WERI-Rb-1 (cell line): ENCODE data around the gene AIM2.
A peak's percentile ranks its signal among the peaks of the same experiment; 100 is the strongest.

ENCODE experiments used
- DNase-seq: peaks from one replicate; pipeline ENCODE4 v3.0.0-alpha.2; 2020
- H3K27ac ChIP-seq: fragments of 250-450 bp; sonication (Bioruptor Pico); 2 replicates; pipeline ENCODE4 v1.5.1; 2020; ENCODE audit warnings: mild to moderate bottlenecking, moderate library complexity
- H3K27me3 ChIP-seq: fragments of 250-450 bp; sonication (Bioruptor Pico); 2 replicates; pipeline ENCODE4 v1.5.1; 2021; ENCODE audit warnings: mild to moderate bottlenecking, low read depth, moderate library complexity; ENCODE audit not compliant: insufficient read depth, severe bottlenecking
- H3K36me3 ChIP-seq: fragments of 250-450 bp; sonication (Bioruptor Pico); 2 replicates; pipeline ENCODE4 v1.5.1; 2020; ENCODE audit warnings: mild to moderate bottlenecking, moderate library complexity
- H3K4me3 ChIP-seq: 2 replicates; pipeline ENCODE4 v1.5.1; 2011; ENCODE audit warnings: low read depth, mild to moderate bottlenecking, control low read depth, low read length
- H3K9me3 ChIP-seq: fragments of 250-450 bp; sonication (Bioruptor Pico); 2 replicates; pipeline ENCODE4 v1.5.1; 2021; ENCODE audit warnings: mild to moderate bottlenecking, moderate library complexity; ENCODE audit not compliant: severe bottlenecking
- TF ChIP-seq, protein P1 (sequence below): IDR thresholded peaks from 2 replicates; pipeline ENCODE4 v1.5.1; 2011; ENCODE audit warnings: low read depth, mild to moderate bottlenecking, control low read depth, inconsistent platforms, low read length

The AIM2 gene

DNA sequence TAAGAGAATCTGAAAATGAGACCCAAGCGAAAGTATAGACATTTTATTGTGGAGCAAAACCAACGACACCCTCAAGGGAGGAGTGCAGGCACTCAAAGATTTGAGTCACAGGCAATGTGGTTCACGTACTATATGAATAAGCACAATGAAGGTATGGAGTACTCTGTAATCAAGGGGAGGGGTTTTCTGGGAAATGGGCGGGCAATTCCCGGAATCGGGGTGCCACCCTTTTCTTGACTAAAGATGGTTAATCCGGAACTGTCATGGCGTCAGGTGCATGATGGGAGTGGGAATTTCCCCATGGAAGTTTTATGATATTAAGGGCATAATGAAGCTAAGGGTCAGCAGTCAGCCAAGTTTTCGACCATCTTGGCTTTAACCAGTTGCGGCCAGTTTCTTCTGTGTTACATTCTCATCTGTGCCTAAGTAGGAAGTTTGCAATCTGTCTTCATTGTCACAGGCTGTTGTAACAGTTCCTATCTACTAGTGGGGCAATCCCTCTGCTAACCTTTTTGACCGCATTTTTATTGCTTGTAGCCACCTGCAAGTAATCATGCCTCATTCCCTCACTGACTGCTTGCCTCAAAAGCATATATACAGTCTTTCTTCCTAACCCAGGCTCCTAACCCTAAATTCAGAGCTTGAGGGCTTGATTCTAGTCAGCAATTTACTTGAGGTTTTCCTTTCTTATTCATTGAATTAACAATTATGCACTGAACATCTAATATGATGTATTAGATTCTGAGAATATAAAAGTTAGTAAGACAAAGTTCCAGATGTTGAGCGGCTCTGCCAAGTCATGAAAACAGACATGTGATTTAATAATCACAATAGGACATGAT, 775 bp upstream of the AIM2 start:
- peaks cover 86% of the 10 kb centered on the region for H3K27me3 ChIP-seq
- TF ChIP-seq, protein P1, sequence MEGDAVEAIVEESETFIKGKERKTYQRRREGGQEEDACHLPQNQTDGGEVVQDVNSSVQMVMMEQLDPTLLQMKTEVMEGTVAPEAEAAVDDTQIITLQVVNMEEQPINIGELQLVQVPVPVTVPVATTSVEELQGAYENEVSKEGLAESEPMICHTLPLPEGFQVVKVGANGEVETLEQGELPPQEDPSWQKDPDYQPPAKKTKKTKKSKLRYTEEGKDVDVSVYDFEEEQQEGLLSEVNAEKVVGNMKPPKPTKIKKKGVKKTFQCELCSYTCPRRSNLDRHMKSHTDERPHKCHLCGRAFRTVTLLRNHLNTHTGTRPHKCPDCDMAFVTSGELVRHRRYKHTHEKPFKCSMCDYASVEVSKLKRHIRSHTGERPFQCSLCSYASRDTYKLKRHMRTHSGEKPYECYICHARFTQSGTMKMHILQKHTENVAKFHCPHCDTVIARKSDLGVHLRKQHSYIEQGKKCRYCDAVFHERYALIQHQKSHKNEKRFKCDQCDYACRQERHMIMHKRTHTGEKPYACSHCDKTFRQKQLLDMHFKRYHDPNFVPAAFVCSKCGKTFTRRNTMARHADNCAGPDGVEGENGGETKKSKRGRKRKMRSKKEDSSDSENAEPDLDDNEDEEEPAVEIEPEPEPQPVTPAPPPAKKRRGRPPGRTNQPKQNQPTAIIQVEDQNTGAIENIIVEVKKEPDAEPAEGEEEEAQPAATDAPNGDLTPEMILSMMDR = no peak
- no peaks in the 10 kb centered on the region for H3K9me3 ChIP-seq
- H3K27ac ChIP-seq = no peak overlapping the region
- H3K4me3 ChIP-seq = no peak overlapping the region
- no peak for DNase-seq
- no peaks in the 10 kb centered on the region for H3K36me3 ChIP-seq

DNA sequence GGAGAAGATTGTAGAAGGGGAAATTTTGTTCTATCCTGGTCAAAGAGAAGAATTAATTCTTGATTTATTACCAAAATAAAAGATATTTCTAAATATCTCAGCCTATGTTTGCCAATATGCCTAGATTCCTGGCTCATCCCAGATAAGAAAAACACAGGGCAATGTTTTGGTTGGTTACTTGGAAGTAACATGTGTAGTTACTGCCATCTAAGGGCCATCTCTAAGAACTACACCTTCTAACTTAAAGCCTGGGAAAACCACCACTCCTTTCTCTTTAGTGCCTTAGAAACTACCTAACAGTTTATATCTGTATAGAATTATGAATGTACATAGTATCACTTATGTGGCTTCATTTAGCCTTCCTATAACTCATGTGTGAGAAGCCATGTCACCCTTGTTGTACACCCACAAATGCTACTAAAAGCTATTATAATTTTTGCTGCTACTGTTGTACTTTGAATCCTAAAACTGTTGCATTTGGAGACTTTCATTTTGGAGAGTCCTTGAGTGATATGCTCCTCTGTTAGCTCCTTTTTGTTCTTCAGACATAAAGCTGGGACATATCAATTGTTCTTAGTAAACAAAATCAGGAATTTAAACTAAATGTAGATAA, 4.5 kb downstream of the AIM2 start:
- no peak for DNase-seq
- no peaks in the 10 kb centered on the region for H3K36me3 ChIP-seq
- TF ChIP-seq, protein P1 = peak; percentile 62
- H3K27ac ChIP-seq = no peak overlapping the region
- no peak overlapping the region for H3K4me3 ChIP-seq
- H3K27me3 ChIP-seq = peaks cover 81% of the 10 kb centered on the region
- no peaks in the 10 kb centered on the region for H3K9me3 ChIP-seq

DNA sequence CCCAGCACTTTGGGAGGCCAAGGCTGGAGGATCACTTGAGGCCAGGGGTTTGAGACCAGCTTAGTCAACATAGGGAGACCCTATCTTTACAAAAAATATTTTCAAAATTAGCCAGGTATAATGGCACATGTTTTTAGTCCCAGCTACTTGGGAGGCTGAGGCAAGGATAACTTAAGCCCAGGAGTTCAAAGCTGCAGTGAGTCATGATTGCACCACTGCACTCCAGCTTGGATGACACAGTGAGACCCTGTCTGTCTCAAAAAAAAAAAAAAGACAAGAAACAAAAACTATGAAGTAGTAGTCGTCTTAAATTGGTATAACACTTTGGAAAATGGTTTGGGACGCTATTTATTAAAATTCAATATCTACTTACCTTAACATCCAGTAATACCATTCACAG, 7.7 kb downstream of the AIM2 start:
- H3K36me3 ChIP-seq = no peaks in the 10 kb centered on the region
- H3K27me3 ChIP-seq = peaks cover 95% of the 10 kb centered on the region
- H3K27ac ChIP-seq = no peak overlapping the region
- TF ChIP-seq, protein P1 = no peak
- H3K4me3 ChIP-seq = no peak overlapping the region
- H3K9me3 ChIP-seq = peaks cover 4% of the 10 kb centered on the region
- no peak for DNase-seq

DNA sequence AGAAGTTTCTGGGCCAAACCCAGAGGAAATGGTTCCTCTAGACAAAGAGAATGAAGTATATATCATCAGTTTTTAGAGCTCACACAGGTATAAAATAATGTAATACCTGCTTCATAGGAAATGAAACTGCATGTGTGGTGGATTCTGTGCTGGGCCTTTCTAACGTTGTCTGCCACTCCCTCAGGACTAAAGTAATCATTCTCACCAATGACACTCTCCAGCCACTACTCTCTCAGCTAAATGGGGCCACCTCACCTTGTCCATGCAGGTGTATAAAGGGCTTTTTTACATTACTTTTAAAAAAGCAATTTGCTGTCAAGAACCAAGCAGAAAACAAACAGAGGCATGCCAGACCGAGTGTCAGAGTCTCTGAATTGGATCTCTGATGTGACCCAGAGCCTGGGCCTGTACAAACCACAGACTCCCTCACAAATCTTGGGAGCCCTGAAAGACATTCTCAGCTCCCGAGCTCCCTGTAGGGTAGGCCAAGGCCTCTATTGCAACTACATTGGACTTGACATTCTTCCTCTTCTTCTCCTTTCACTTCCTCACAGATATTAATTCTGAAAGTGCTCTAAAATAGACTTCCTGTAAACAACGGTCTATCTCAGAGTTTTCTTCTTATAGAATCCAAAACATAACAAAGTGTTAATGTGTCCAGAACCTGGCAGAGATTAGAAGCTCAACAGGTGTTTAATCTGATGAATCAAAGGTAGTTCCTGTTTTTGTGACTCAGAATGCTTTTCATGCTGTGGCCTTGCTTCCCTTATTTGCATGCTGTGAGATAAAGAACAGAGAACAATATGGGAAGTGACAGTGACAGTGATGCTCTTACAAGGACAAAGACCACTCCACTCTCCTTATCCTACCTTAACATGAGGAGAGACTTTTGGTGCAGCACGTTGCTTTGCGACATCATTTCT, 8.6 kb downstream of the AIM2 start:
- no peak for DNase-seq
- Histone ChIP-seq H3K27ac (no peak overlapping the region), H3K9me3 (peaks cover 4% of the 10 kb centered on the region), H3K36me3 (no peaks in the 10 kb centered on the region), H3K27me3 (peaks cover 95% of the 10 kb centered on the region), H3K4me3 (no peak overlapping the region)
- TF ChIP-seq, protein P1 = no peak

DNA sequence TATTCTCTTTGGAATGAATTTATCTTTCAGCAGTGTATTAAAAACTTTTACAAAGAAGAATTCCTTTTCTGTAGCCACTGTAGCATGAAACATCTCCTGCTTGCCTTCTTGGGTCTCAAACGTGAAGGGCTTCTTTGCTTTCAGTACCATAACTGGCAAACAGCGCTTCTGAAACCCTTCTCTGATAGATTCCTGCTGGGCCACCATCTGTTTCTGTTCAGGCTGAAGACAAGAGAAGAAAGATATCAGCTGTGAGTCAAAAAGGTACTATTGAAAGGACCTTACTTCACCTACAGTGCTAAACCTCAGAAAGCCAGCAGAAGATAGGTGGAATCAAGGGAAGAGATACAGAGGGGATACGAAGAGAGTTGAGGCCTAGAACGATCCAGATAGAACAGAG, 10.5 kb downstream of the AIM2 start:
- Histone ChIP-seq H3K4me3 (no peak overlapping the region), H3K27ac (no peak overlapping the region), H3K27me3 (peaks cover 98% of the 10 kb centered on the region), H3K36me3 (no peaks in the 10 kb centered on the region), H3K9me3 (peaks cover 4% of the 10 kb centered on the region)
- TF ChIP-seq, protein P1 = no peak
- DNase-seq = no peak
